H9 (cell line): ENCODE measurements around the gene SSUH2. TPM values are rescaled to one million over a fixed set of nuclear protein-coding genes. Genes with fewer than 3 reads are reported as not detected.

Experiments
- DNase-seq: peaks from one replicate; pipeline ENCODE4 v3.0.0-alpha.2; 2017
- H2AFZ ChIP-seq: one replicate; pipeline ENCODE4 v1.6.1; 2013; ENCODE audit warnings: mild to moderate bottlenecking, low read length, control low read depth, moderate library complexity
- H2AK5ac ChIP-seq: 2 replicates; pipeline ENCODE4 v1.6.1; 2013; ENCODE audit warnings: low read length, control low read depth, mixed read lengths; ENCODE audit not compliant: insufficient read length
- H2BK120ac ChIP-seq: one replicate; pipeline ENCODE4 v1.6.1; 2013; ENCODE audit warnings: low read depth, mild to moderate bottlenecking, low read length, control low read depth, inconsistent platforms; ENCODE audit not compliant: poor library complexity, severe bottlenecking
- H2BK12ac ChIP-seq: 2 replicates; pipeline ENCODE4 v1.6.1; 2013; ENCODE audit warnings: low read length, control low read depth, mixed read lengths, low read depth; ENCODE audit not compliant: insufficient read length
- H2BK15ac ChIP-seq: 2 replicates; pipeline ENCODE4 v1.6.1; 2013; ENCODE audit warnings: low read depth, low read length, control low read depth
- H2BK20ac ChIP-seq: one replicate; pipeline ENCODE4 v1.6.1; 2013; ENCODE audit warnings: low read depth, mild to moderate bottlenecking, low read length, control low read depth, inconsistent platforms; ENCODE audit not compliant: poor library complexity, severe bottlenecking
- H2BK5ac ChIP-seq: 2 replicates; pipeline ENCODE4 v1.6.1; 2013; ENCODE audit warnings: low read length, control low read depth, mixed read lengths; ENCODE audit not compliant: insufficient read length
- H3K14ac ChIP-seq: 2 replicates; pipeline ENCODE4 v1.6.1; 2013; ENCODE audit warnings: low read length, control low read depth; ENCODE audit not compliant: insufficient read depth
- H3K18ac ChIP-seq: 2 replicates; pipeline ENCODE4 v1.6.1; 2013; ENCODE audit warnings: low read depth, mild to moderate bottlenecking, mixed read lengths, low read length, control low read depth; ENCODE audit not compliant: insufficient read length
- H3K23ac ChIP-seq: 2 replicates; pipeline ENCODE4 v1.6.1; 2013; ENCODE audit warnings: low read length, control low read depth, mixed read lengths, low read depth; ENCODE audit not compliant: insufficient read length
- H3K23me2 ChIP-seq: 2 replicates; pipeline ENCODE4 v1.6.1; 2013; ENCODE audit warnings: low read depth, mild to moderate bottlenecking, mixed read lengths, low read length, control low read depth; ENCODE audit not compliant: insufficient read length, poor library complexity, severe bottlenecking
- H3K27ac ChIP-seq: 2 replicates; pipeline ENCODE4 v1.5.1; 2013; ENCODE audit warnings: low read length, control low read depth, mixed read lengths, low read depth; ENCODE audit not compliant: insufficient read length
- H3K27me3 ChIP-seq: 2 replicates; pipeline ENCODE4 v1.6.1; 2013; ENCODE audit warnings: low read length, control low read depth, inconsistent platforms; ENCODE audit not compliant: insufficient read depth
- H3K4ac ChIP-seq: 2 replicates; pipeline ENCODE4 v1.6.1; 2013; ENCODE audit warnings: low read depth, mild to moderate bottlenecking, control low read depth, inconsistent platforms, low read length, moderate library complexity
- H3K4me1 ChIP-seq: 2 replicates; pipeline ENCODE4 v1.6.1; 2013; ENCODE audit warnings: low read length, control low read depth, inconsistent platforms; ENCODE audit not compliant: insufficient read depth
- H3K4me2 ChIP-seq: 2 replicates; pipeline ENCODE4 v1.6.1; 2013; ENCODE audit warnings: low read length, control low read depth, mixed read lengths; ENCODE audit not compliant: insufficient read length, insufficient read depth
- H3K56ac ChIP-seq: 2 replicates; pipeline ENCODE4 v1.6.1; 2013; ENCODE audit warnings: low read depth, mild to moderate bottlenecking, mixed read lengths, low read length, control low read depth; ENCODE audit not compliant: insufficient read length
- H3K79me1 ChIP-seq: 2 replicates; pipeline ENCODE4 v1.6.1; 2013; ENCODE audit warnings: low read depth, mild to moderate bottlenecking, moderate library complexity, low read length, control low read depth, inconsistent platforms; ENCODE audit not compliant: insufficient read depth, poor library complexity, severe bottlenecking
- H3K79me2 ChIP-seq: 2 replicates; pipeline ENCODE4 v1.6.1; 2013; ENCODE audit warnings: low read length, control low read depth, inconsistent platforms; ENCODE audit not compliant: insufficient read depth
- H3K9ac ChIP-seq: 2 replicates; pipeline ENCODE4 v1.6.1; 2013; ENCODE audit warnings: low read length, control low read depth, mixed read lengths; ENCODE audit not compliant: insufficient read length; ENCODE audit errors: extremely low read depth
- H3K9me3 ChIP-seq: one replicate; pipeline ENCODE4 v1.6.1; 2013; ENCODE audit warnings: low read depth, low read length, inconsistent platforms; ENCODE audit not compliant: control insufficient read depth
- H3T11ph ChIP-seq: one replicate; pipeline ENCODE4 v1.6.1; 2013; ENCODE audit warnings: mild to moderate bottlenecking, low read length, control low read depth, inconsistent platforms
- H4K20me1 ChIP-seq: one replicate; pipeline ENCODE4 v1.6.1; 2013; ENCODE audit not compliant: control insufficient read depth, insufficient read length, insufficient read depth
- H4K5ac ChIP-seq: 2 replicates; pipeline ENCODE4 v1.6.1; 2013; ENCODE audit warnings: low read depth, mild to moderate bottlenecking, mixed read lengths, low read length, control low read depth; ENCODE audit not compliant: insufficient read length
- H4K8ac ChIP-seq: replicated peaks from 2 replicates; pipeline ENCODE4 v1.6.1; 2013; ENCODE audit warnings: low read length, control low read depth, mixed read lengths, low read depth; ENCODE audit not compliant: insufficient read length
- H4K91ac ChIP-seq: 2 replicates; pipeline ENCODE4 v1.6.1; 2013; ENCODE audit warnings: low read depth, mild to moderate bottlenecking, moderate library complexity, mixed read lengths, low read length, control low read depth; ENCODE audit not compliant: insufficient read length
- H3K27ac Mint-ChIP-seq, 3 experiments: 2 replicates in 2 of 3; 3 replicates in 1 of 3; pipeline ENCODE4 v1.8.0; 2020 to 2021; ENCODE audit warnings: mixed read lengths in 3 of 3, mild to moderate bottlenecking in 1 of 3, moderate library complexity in 1 of 3
- H3K27me3 Mint-ChIP-seq: 2 replicates; pipeline ENCODE4 v1.8.0; 2021; ENCODE audit warnings: low read depth, mild to moderate bottlenecking, moderate library complexity, mixed read lengths
- H3K36me3 Mint-ChIP-seq, 3 experiments: 2 replicates in 2 of 3; 3 replicates in 1 of 3; pipeline ENCODE4 v1.8.0; 2020 to 2021; ENCODE audit warnings: low read depth in 3 of 3, mixed read lengths in 3 of 3; ENCODE audit not compliant: insufficient read depth in 1 of 3
- H3K4me1 Mint-ChIP-seq, 2 experiments: 2 replicates each; pipeline ENCODE4 v1.8.0; 2020; ENCODE audit warnings: mixed read lengths in 2 of 2
- H3K4me3 Mint-ChIP-seq, 2 experiments: 2 replicates in 1 of 2; 3 replicates in 1 of 2; pipeline ENCODE4 v1.8.0; 2020 to 2021; ENCODE audit warnings: mild to moderate bottlenecking in 2 of 2, mixed read lengths in 2 of 2, moderate library complexity in 1 of 2
- H3K9me3 Mint-ChIP-seq, 2 experiments: 2 replicates in 1 of 2; 3 replicates in 1 of 2; pipeline ENCODE4 v1.8.0; 2020; ENCODE audit warnings: mild to moderate bottlenecking in 2 of 2, mixed read lengths in 2 of 2, moderate library complexity in 1 of 2
- CTCF ChIP-seq: fragments of 200-600 bp; sonication (generic); conservative IDR thresholded peaks from 3 replicates; pipeline ENCODE4 v1.8.0; 2021; ENCODE audit warnings: antibody characterized with exemption, mild to moderate bottlenecking
- WGBS: extraction: QIAGEN DNeasy Blood & Tissue Kit; methylation state at CpG from one replicate; pipeline ENCODE4 v1.1.7; 2013; ENCODE audit warnings: missing lambda C conversion rate, low lambda C conversion rate, mixed read lengths; ENCODE audit not compliant: insufficient read length; ENCODE audit errors: extremely low coverage; 5-methylcytosine and 5-hydroxymethylcytosine counted together
- total RNA-seq: library from RNA; stranded (reverse); gene quantifications from 2 replicates; pipeline ENCODE4 v1.2.1, GENCODE V29; 2021

The SSUH2 gene
- total RNA-seq, 1 experiment from 2014 or later, result 0.61 TPM

DNA sequence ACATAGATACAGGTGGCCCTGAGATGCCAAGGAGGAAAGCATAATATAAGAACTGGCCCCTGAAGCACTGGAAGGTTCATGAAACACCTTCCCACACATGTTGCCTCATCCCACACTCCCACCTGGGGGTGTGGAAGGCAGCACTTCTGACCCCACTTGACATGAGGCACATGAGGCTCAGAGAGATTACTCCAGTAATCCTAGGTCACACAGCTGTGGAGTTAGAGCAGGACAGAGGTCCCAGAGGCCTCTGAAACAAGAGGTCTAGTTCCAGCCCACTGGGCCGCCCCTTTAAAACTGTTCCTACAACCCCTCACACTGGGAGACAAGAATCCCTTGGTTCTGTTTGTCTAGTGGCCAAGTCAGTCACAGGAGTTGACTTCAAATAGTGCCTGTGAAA lies 7.2 kb downstream of the SSUH2 start:
- Histone ChIP-seq H4K5ac (no peak overlapping the region), H2AK5ac (no peak overlapping the region), H3T11ph (no peak overlapping the region), H3K4ac (no peak overlapping the region), H3K9ac (no peak overlapping the region), H3K23ac (no peak overlapping the region), H4K8ac (no peak overlapping the region), H3K4me1 (no peaks in the 10 kb centered on the region), H3K79me1 (no peaks in the 10 kb centered on the region), H2BK12ac (no peak overlapping the region), H3K4me2 (no peak overlapping the region), H3K9me3 (no peaks in the 10 kb centered on the region), H4K91ac (no peak overlapping the region), H2AFZ (no peak overlapping the region), H2BK120ac (no peak overlapping the region), H3K27me3 (no peaks in the 10 kb centered on the region), H3K56ac (no peak overlapping the region), H3K27ac (no peak overlapping the region), H4K20me1 (no peaks in the 10 kb centered on the region), H2BK15ac (no peak overlapping the region), H3K14ac (no peak overlapping the region), H3K18ac (no peak overlapping the region), H2BK5ac (no peak overlapping the region), H2BK20ac (no peak overlapping the region), H3K23me2 (no peaks in the 10 kb centered on the region), H3K79me2 (no peaks in the 10 kb centered on the region)
- WGBS, result no CpG with 5 or more reads among the region's 1 CpG
- H3K36me3 Mint-ChIP-seq, result no peaks in the 10 kb centered on the region
- H3K4me1 Mint-ChIP-seq, result peaks cover 4 to 11% of the 10 kb centered on the region in 2 experiments; a peak in 2 of 4 replicates
- H3K27ac Mint-ChIP-seq, result no peak overlapping the region
- no peak for DNase-seq
- peaks cover 5% of the 10 kb centered on the region for H3K27me3 Mint-ChIP-seq
- peaks cover 3% of the 10 kb centered on the region in 2 experiments; a peak in 3 of 5 replicates for H3K9me3 Mint-ChIP-seq
- no peak for TF ChIP-seq CTCF
- H3K4me3 Mint-ChIP-seq, result no peak overlapping the region
